GDM1 (cell line): ENCODE measurements around the gene KCNAB1.

Experiments
- DNase-seq: peaks from one replicate; lab custom pipeline; 2025; lab: John Stamatoyannopoulos, UW

KCNAB1 gene

GRCh38 chr3:156140001-156140595, 19.7 kb downstream of the KCNAB1 start:
- no peak for DNase-seq

GRCh38 chr3:156142702-156143101, 22.3 kb downstream of the KCNAB1 start:
- no peak for DNase-seq

- no peak for DNase-seq
Observed at GRCh38 chr3:156143136-156143535, 22.8 kb downstream of the KCNAB1 start.

GRCh38 chr3:156144060-156144459, 23.7 kb downstream of the KCNAB1 start:
- no peak for DNase-seq

- DNase-seq: no peak
Observed at GRCh38 chr3:156145866-156146265, 25.5 kb downstream of the KCNAB1 start.

GRCh38 chr3:156148345-156148945, 28.1 kb downstream of the KCNAB1 start:
- DNase-seq: no peak

GRCh38 chr3:156148946-156149381, 28.6 kb downstream of the KCNAB1 start:
- DNase-seq: peak; percentile 10

- no peak for DNase-seq
Observed at GRCh38 chr3:156149876-156150275, 29.5 kb downstream of the KCNAB1 start.

GRCh38 chr3:156150434-156151066, 30.2 kb downstream of the KCNAB1 start:
- peak; percentile 10 for DNase-seq

GRCh38 chr3:156151824-156152428, 31.5 kb downstream of the KCNAB1 start:
- peak; percentile 38 for DNase-seq

GRCh38 chr3:156158656-156159295, 38.4 kb downstream of the KCNAB1 start:
- DNase-seq: no peak

GRCh38 chr3:156160647-156161046, 40.3 kb downstream of the KCNAB1 start:
- no peak for DNase-seq

- no peak for DNase-seq
Observed at GRCh38 chr3:156161172-156161571, 40.8 kb downstream of the KCNAB1 start.

- no peak for DNase-seq
Observed at GRCh38 chr3:156163848-156164247, 43.5 kb downstream of the KCNAB1 start.

- DNase-seq: no peak
Observed at GRCh38 chr3:156166808-156167207, 46.4 kb downstream of the KCNAB1 start.

- DNase-seq: no peak
Observed at GRCh38 chr3:156170571-156170970, 50.2 kb downstream of the KCNAB1 start.

GRCh38 chr3:156171281-156172267, 51.2 kb downstream of the KCNAB1 start:
- DNase-seq: no peak

- DNase-seq: no peak
Observed at GRCh38 chr3:156172536-156172935, 52.2 kb downstream of the KCNAB1 start.

- DNase-seq: peak; percentile 17
Observed at GRCh38 chr3:156174229-156174847, 54.0 kb downstream of the KCNAB1 start.

GRCh38 chr3:156175570-156175969, 55.2 kb downstream of the KCNAB1 start:
- DNase-seq: no peak

- DNase-seq: no peak
Observed at GRCh38 chr3:156176048-156176447, 55.7 kb downstream of the KCNAB1 start.
